Pancreas (tissue), 10 donors: ENCODE results near the gene SIRT4. TPM values are rescaled to one million over a fixed set of nuclear protein-coding genes. Genes with fewer than 3 reads are reported as not detected.

Source experiments
- ATAC-seq, 4 donors: fragments of 200-7000 bp; cut with Tn5 transposase; one replicate each; pipeline versions ENCODE4 v1.8.0 to v1.9.1; 2020; ENCODE audit warnings: mild to moderate bottlenecking in 4 of 4, moderate library complexity in 4 of 4
- DNase-seq, 6 donors: peaks; one replicate each; pipeline ENCODE4 v3.0.0-alpha.2; 2020
- FAIRE-seq: peaks from 2 replicates; lab custom pipeline; 2012; peaks lifted over from hg19 to GRCh38; lab: Jason Lieb, UNC
- H3K27ac ChIP-seq, 4 donors: fragments of 200-600 bp; sonication (generic); 1 replicate in 3 of 4; 2 replicates in 1 of 4; pipeline versions ENCODE4 v1.5.0 to v1.8.0; 2020
- H3K27me3 ChIP-seq, 4 donors: fragments of 200-600 bp; one replicate each; pipeline ENCODE4 v1.8.0; 2021
- H3K36me3 ChIP-seq, 3 donors: fragments of 200-600 bp; sonication (generic) in 1 of 3; one replicate each; pipeline versions ENCODE4 v1.5.0 to v1.8.0; 2020 to 2021
- H3K4me1 ChIP-seq, 3 donors: fragments of 200-600 bp; one replicate each; pipeline ENCODE4 v1.8.0; 2021
- H3K4me3 ChIP-seq, 4 donors: fragments of 200-600 bp; sonication (generic) in 2 of 4; one replicate each; pipeline versions ENCODE4 v1.5.0 to v1.8.0; 2020 to 2021
- H3K9me3 ChIP-seq, 4 donors: fragments of 200-600 bp; one replicate each; pipeline ENCODE4 v1.8.0; 2021
- CTCF ChIP-seq, 4 donors: fragments of 200-600 bp; sonication (generic) in 3 of 4; IDR thresholded peaks; one replicate each; pipeline versions ENCODE4 v1.5.0 to v1.8.0; 2021; ENCODE audit warnings: antibody characterized with exemption in 4 of 4
- WGBS, 2 donors: extraction: QIAGEN DNeasy Blood & Tissue Kit; methylation state at CpG; one replicate each; pipeline ENCODE4 v1.1.7; 2013; 5-methylcytosine and 5-hydroxymethylcytosine counted together
- intact Hi-C, 3 donors: fragments of 100-400 bp; cut with DNase I; formaldehyde crosslinking; loops; one replicate each; pipeline versions ENCODE4 v1.11.1 to v1.14.2; 2022
- polyA plus RNA-seq, 2 donors: library from polyadenylated mRNA; stranded (reverse); fragments of 200-250 nt; gene quantifications; one replicate each; pipeline ENCODE4 v1.2.3, GENCODE V29; 2013
- total RNA-seq, 6 donors: library from RNA; stranded (reverse); fragmentation: NEBNext Ultra II Directional in 4 of 6; extraction: Animal tissue kit (Norgen Biotek cat#: 25700) in 4 of 6; gene quantifications; one replicate each; pipeline versions ENCODE4 v1.2.1 to v1.2.4, GENCODE V29; 2021 to 2023
- donor health status: healthy with polysubstance abuse.
- donor health status: DM: no; HTN: no; CAD: no; lungs with moderate emphysema.
- donor health status: DM: no; HTN: no; CAD: no.
- donor health status: control.
- donor health status: control.
- donor health status: Bipolar disorder and iron deficiency.
- donor health status: DM: yes; HTN: yes; CAD: no.
- donor health status: DM: no; HTN: no; CAD: no.
- donor health status: DM: no; HTN: no; CAD: no.
- donor health status: DM: yes; HTN: yes; CAD: no.

SIRT4 gene
- total and polyA plus RNA-seq, 8 donors = 0.56 to 2.4 (median 1.5) TPM

DNA sequence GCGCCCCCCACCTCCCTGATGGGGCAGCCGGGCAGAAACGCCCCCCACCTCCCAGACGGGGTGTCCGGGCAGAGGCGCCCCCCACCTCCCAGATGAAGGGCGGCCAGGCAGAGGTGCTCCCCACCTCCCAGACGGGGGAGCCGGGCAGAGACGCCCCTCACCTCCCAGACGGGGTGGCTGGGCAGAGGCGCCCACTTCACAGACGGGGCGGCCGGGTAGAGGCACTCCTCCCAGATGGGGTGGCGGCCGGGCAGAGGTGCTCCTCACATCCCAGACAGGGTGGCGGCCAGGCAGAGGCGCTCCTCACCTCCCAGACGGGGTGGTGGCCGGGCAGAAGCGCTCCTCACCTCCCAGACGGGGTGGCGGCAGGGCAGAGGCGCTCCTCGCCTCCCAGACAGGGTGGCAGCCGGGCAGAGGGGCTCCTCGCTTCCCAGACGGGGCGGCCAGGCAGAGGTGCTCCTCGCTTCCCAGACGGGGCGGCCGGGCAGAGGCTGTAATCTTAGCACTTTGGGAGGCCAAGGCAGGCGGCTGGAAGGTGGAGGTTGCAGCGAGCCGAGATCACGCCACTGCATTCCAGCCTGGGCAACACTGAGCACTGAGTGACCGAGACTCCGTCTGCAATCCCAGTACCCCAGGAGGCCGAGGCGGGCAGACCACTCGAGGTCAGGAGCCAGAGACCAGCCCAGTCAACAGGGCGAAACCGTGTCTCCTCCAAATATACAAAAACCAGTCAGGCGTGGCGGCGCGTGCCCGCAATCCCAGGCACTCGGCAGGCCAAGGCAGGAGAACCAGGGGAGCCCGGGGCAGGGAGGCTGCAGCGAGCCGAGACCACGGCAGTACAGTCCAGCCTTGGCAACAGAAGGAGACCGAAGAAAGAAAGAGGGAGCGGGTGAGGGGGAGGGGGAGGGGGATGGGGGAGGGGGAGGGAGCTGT is 23.7 kb upstream of the SIRT4 start:
- Histone ChIP-seq H3K4me1 (no peaks in the 10 kb centered on the region), H3K27me3 (no peaks in the 10 kb centered on the region), H3K4me3 (no peak overlapping the region), H3K36me3 (no peaks in the 10 kb centered on the region), H3K9me3 (no peaks in the 10 kb centered on the region), H3K27ac (no peak overlapping the region)
- DNase-seq = peak in 1 of 6 donors; percentile 69
- FAIRE-seq = no peak
- TF ChIP-seq CTCF (IDR thresholded peaks at IDR 0.05) = no peak
- intact Hi-C loops = no loop called here
- WGBS, 2 donors = 96 to 98% methylated on average over 52 to 55 of the region's 57 CpGs
- no peak for ATAC-seq

GRCh38 chr12:120283318-120283717 is 18.8 kb upstream of the SIRT4 start:
- Histone ChIP-seq H3K27ac (no peak overlapping the region), H3K36me3 (no peaks in the 10 kb centered on the region), H3K4me1 (no peaks in the 10 kb centered on the region), H3K4me3 (no peak overlapping the region), H3K27me3 (no peaks in the 10 kb centered on the region), H3K9me3 (no peaks in the 10 kb centered on the region)
- TF ChIP-seq CTCF (IDR thresholded peaks at IDR 0.05) = no peak
- ATAC-seq = no peak
- 76 to 80% methylated on average over 7 of the region's 7 CpGs for WGBS, 2 donors
- intact Hi-C loops = no loop called here
- DNase-seq = no peak
- FAIRE-seq = no peak

DNA sequence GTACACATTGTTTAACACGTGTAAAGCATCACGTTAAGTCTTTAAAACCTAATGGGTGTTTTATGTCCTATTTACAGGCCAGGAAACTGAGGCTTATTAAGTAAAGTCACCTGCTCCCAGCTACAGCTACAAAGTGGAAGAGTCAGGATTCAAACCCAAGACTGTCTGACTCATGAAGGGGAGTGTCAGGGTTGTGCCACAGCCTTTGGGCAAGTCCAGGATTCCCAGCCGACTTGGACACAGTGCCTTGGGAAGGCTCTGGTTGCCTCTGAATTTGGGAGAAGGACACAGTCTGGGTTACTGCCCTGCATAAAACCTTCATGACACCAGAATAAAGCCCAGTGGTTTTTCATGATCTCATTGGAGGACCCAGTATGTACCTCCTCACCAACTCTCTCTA is 17.7 kb upstream of the SIRT4 start:
- no peak for DNase-seq
- 80 to 90% methylated on average over 3 of the region's 3 CpGs for WGBS, 2 donors
- TF ChIP-seq CTCF (IDR thresholded peaks at IDR 0.05) = no peak
- no peak for FAIRE-seq
- H3K27ac ChIP-seq = no peak overlapping the region
- H3K36me3 ChIP-seq = no peaks in the 10 kb centered on the region
- intact Hi-C loops = no loop called here
- no peaks in the 10 kb centered on the region for H3K27me3 ChIP-seq
- ATAC-seq = no peak
- no peak overlapping the region for H3K4me3 ChIP-seq
- no peaks in the 10 kb centered on the region for H3K4me1 ChIP-seq
- H3K9me3 ChIP-seq = no peaks in the 10 kb centered on the region

DNA sequence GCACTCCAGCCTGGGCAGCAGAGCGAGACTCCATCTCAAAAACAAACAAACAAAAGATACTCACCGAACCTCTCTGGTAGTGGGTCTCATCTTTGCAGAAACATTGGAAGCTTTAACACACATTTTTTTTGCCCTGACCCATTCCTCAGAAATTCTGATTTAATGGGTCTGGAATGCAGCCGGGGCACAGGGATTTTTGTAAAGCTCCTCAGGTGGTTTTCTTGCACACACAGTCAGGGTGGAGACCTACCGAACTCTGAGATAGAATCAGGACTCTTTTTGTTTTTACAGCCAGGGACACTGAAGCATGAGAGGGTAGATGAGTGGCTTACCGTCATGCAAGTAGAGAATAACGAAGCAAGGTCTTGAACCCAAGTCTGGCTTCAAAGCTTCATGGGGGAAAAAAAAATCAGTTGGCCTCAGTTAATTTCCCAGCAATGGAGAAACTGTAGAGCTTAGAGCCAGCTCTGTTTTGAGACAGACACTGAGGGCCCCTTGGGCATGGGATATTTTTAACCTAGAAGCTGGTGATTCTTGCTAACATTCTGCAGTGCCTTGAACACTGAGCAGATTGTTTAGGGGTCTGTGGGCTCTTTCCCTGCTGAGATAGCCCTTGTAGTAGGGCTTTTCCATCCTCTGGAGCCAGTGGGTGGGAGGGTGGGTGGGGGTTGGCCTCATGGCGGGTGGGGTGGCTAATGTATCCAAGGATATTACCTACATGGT is 15.2 kb upstream of the SIRT4 start:
- H3K4me3 ChIP-seq = no peak overlapping the region
- no peak for FAIRE-seq
- no peak for TF ChIP-seq CTCF (IDR thresholded peaks at IDR 0.05)

More for the DNA sequence above, 15.2 kb upstream of the SIRT4 start:
- Histone ChIP-seq H3K4me1 (no peaks in the 10 kb centered on the region), H3K27me3 (no peaks in the 10 kb centered on the region), H3K36me3 (no peaks in the 10 kb centered on the region), H3K27ac (no peak overlapping the region), H3K9me3 (no peaks in the 10 kb centered on the region)
- DNase-seq (no peak), ATAC-seq (no peak)
- intact Hi-C loops = no loop called here
- WGBS, 2 donors = 69 to 75% methylated on average over 7 of the region's 7 CpGs
